GM23338 (cell line): ENCODE measurements around the gene RTN3.

Experiments used
- CREB1 ChIP-seq: fragments of 250-450 bp; sonication (Bioruptor Pico); IDR thresholded peaks from 2 replicates; pipeline ENCODE4 v1.5.0; 2020; ENCODE audit warnings: low read depth, mild to moderate bottlenecking, moderate library complexity
- CTCF ChIP-seq, 2 experiments: fragments of 200-600 bp in 1 of 2; sonication (generic) in 1 of 2; conservative IDR thresholded peaks; 2 replicates each; pipeline versions ENCODE4 v1.5.1 to v1.6.1; 2016 to 2017; ENCODE audit warnings: antibody characterized with exemption in 2 of 2, low read depth in 2 of 2, mild to moderate bottlenecking in 2 of 2, moderate library complexity in 1 of 2
- EZH2 ChIP-seq: fragments of 200-600 bp; sonication (generic); IDR thresholded peaks from one replicate; pipeline ENCODE4 v1.8.0; 2017; ENCODE audit warnings: antibody characterized with exemption, mild to moderate bottlenecking, low read depth; ENCODE audit not compliant: unreplicated experiment
- EZH2phosphoT487 ChIP-seq: fragments of 200-600 bp; sonication (generic); IDR thresholded peaks from one replicate; pipeline ENCODE4 v1.8.1; 2018; ENCODE audit warnings: antibody characterized with exemption; ENCODE audit not compliant: unreplicated experiment
- JUNB ChIP-seq: IDR thresholded peaks from one replicate; pipeline ENCODE4 v1.6.1; 2016; ENCODE audit warnings: antibody characterized with exemption; ENCODE audit not compliant: unreplicated experiment
- NANOG ChIP-seq: IDR thresholded peaks from 2 replicates; pipeline ENCODE4 v1.6.1; 2016; ENCODE audit warnings: antibody characterized with exemption, borderline replicate concordance
- POLR2AphosphoS5 ChIP-seq: IDR thresholded peaks from 2 replicates; pipeline ENCODE4 v1.6.1; 2016; ENCODE audit warnings: antibody characterized with exemption, low read depth
- REST ChIP-seq: IDR thresholded peaks from one replicate; pipeline ENCODE4 v1.6.1; 2018; ENCODE audit warnings: antibody characterized with exemption; ENCODE audit not compliant: unreplicated experiment
- STAT1 ChIP-seq: IDR thresholded peaks from one replicate; pipeline ENCODE4 v1.6.1; 2016; ENCODE audit warnings: antibody characterized with exemption; ENCODE audit not compliant: unreplicated experiment
- ZNF114 ChIP-seq: fragments of 250-450 bp; sonication (Bioruptor Pico); IDR thresholded peaks from 2 replicates; pipeline ENCODE4 v1.5.0; 2020; ENCODE audit warnings: mild to moderate bottlenecking, moderate library complexity
- ZNF331 ChIP-seq: fragments of 250-450 bp; sonication (Bioruptor Pico); IDR thresholded peaks from 2 replicates; pipeline ENCODE4 v1.5.0; 2020; ENCODE audit warnings: low read depth, mild to moderate bottlenecking, moderate library complexity
- ZNF462 ChIP-seq: fragments of 250-450 bp; sonication (Bioruptor Pico); IDR thresholded peaks from 2 replicates; pipeline ENCODE4 v1.5.0; 2020; ENCODE audit warnings: mild to moderate bottlenecking, moderate library complexity
- TF ChIP-seq, protein P1 (sequence below): IDR thresholded peaks from 2 replicates; pipeline ENCODE4 v1.6.1; 2016; ENCODE audit warnings: antibody characterized with exemption

DNA sequence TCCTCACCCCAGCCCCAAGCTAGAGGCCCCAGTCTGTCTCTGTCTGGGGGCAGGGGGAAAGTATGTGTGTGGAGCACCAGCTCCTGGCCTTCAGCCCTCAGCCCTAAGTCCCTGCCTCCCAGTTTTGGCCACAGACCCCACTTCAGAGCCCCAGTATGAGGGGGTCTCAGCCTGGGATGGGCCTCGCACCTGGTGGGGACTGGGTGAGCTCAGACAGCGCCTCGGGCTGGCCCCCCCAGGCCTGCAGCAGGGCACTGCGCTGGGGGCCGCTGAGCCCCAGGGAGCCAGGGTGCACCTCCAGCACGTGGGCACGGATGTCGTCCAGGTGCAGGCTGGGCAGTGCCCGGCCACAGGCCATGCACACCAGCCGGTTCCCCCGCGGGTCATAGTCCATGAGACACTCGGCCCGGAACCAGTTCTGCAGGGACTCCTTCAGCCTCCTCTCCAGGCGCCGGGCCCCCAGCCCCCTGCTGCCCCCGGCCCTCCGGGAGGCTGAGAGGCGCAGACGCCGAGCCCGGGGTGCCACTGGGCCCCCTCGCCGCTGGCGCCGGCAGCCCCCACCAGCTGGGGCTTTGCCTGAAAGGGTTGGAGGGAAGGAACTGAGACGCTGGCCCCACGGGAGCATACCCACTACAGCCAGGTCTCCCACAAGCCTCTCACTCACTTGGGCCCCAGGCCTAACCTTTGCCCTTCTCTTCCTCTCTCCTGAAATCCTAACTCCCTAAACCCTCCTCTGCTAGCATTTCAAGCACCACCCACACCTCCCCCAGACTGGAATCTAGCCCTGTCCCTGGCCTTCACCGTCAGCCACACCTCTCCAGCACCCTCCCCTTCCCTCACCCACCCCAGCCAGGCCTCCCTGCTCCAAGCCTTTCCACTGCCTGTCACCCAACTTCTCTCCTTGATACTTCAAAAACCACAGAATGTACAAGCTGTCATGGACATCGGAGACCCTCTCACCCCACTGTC lies 83.7 kb downstream of the RTN3 start:
- no peak for TF ChIP-seq JUNB
- TF ChIP-seq, protein P1, sequence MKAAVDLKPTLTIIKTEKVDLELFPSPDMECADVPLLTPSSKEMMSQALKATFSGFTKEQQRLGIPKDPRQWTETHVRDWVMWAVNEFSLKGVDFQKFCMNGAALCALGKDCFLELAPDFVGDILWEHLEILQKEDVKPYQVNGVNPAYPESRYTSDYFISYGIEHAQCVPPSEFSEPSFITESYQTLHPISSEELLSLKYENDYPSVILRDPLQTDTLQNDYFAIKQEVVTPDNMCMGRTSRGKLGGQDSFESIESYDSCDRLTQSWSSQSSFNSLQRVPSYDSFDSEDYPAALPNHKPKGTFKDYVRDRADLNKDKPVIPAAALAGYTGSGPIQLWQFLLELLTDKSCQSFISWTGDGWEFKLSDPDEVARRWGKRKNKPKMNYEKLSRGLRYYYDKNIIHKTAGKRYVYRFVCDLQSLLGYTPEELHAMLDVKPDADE = no peak
- no peak for TF ChIP-seq CTCF (conservative IDR thresholded peaks at IDR 0.05; ENCODE audit: low read depth in 2 of 2)
- no peak for TF ChIP-seq POLR2AphosphoS5
- TF ChIP-seq EZH2 = no peak
- TF ChIP-seq CREB1 (CRISPR knock-in tag) = no peak
- no peak for TF ChIP-seq EZH2phosphoT487
- no peak for TF ChIP-seq REST
- TF ChIP-seq STAT1 = no peak
- no peak for TF ChIP-seq ZNF331 (CRISPR knock-in tag)
- TF ChIP-seq ZNF114 = no peak
- no peak for TF ChIP-seq NANOG
- TF ChIP-seq ZNF462 = no peak
